GM12891 (cell line): ENCODE results near the gene NDOR1.

Source experiments
- POLR2A ChIP-seq: IDR thresholded peaks from 2 replicates; pipeline ENCODE4 v1.6.1; 2011; ENCODE audit warnings: low read depth, low read length, control low read depth
- TAF1 ChIP-seq: IDR thresholded peaks from 2 replicates; pipeline ENCODE4 v1.6.1; 2011; ENCODE audit warnings: low read depth, low read length, control low read depth

DNA sequence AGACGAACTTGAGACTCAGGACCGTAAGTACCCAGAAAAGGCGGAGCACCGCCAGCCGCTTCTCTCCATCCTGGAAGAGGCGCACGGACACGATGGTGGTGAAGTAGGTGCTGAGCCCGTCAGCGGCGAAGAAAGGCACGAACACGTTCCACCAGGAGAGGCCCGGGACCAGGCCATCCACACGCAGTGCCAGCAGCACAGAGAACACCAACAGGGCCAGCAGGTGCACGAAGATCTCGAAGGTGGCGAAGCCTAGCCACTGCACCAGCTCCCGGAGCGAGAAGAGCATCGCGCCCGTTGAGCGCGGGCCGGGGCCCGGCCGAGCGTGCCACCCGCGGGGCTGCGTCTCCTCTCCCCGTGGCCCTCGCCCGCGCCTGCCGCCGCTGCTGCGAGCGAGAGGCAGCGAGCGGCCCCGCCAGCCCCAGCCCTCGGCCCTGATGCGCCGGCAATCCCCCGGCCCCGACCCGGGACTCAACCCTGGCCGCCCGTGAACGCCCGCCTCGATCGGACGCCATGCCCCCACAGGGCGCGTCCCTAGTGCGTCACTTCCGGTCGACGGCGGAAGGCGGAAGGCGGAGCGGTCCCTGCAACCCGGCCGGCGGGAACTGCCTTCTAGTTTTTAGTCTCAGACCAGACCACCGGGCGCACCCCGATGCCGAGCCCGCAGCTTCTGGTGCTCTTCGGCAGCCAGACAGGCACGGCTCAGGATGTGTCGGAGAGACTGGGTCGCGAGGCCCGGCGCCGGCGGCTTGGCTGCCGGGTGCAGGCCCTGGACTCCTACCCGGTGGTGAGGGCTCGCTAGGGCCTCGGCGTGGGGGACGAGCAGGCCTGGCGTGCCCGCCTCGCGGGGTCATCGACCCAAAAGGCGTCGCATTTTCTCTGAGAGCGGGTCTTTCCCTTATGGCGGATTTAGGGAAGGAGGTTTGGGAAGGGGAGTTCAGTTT lies at the start of gene NDOR1, which contains the start of gene TMEM203:
- peak; percentile 64 for TF ChIP-seq TAF1
- TF ChIP-seq POLR2A = peak; percentile 84
